ENCODE measurements around the gene MYL9.

DNA sequence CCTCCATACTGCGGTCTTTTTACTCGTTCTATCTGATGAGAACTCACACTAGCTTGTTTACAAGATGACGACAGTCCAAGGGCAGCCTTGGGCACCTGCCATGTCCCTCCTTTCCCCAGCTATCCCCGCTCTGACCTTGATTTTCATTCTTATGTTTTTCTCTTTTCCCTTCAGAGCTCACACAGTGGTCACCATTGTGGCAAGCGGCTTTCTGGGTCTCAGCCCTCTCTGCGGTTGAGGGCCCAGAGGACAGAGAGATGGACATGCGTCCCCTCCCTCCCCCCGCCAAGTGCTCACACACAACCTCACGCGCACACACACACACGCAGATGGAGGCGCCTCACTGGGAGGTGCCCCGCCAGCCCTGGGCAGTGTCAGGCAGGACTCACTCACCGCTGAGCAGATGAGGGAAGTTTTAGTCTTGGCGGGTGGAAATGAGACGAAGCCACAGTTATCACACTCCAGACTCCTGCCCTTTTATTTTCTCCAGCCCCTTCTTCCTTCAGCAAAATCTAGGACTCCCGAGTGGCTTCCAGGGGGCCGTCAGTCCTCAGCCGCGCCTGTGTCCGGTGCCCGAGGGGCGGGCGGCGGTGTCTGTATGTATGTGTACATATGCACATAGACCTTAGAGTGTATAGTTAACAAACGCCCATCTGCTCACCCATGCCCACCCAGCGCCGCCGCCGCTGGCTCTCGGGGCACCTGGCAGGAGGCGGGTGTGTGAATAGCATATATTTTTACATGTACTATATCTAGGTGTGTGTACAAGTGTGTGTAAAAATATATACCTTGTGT lies 13.8 kb upstream of the MYL9 start:
- TF ChIP-seq TAF1 (IDR thresholded peaks at IDR 0.05; ENCODE audit: low read depth) (no peak), TEAD4 (IDR thresholded peaks at IDR 0.05) (no peak), CEBPB (IDR thresholded peaks at IDR 0.05) (no peak), EGR1 (IDR thresholded peaks at IDR 0.05) (no peak), CREB1 (IDR thresholded peaks at IDR 0.05; ENCODE audit: low read depth) (no peak)
- TF ChIP-seq, protein P1, sequence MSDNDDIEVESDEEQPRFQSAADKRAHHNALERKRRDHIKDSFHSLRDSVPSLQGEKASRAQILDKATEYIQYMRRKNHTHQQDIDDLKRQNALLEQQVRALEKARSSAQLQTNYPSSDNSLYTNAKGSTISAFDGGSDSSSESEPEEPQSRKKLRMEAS (IDR thresholded peaks at IDR 0.05) = no peak
- TF ChIP-seq, protein P2, sequence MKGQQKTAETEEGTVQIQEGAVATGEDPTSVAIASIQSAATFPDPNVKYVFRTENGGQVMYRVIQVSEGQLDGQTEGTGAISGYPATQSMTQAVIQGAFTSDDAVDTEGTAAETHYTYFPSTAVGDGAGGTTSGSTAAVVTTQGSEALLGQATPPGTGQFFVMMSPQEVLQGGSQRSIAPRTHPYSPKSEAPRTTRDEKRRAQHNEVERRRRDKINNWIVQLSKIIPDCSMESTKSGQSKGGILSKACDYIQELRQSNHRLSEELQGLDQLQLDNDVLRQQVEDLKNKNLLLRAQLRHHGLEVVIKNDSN (IDR thresholded peaks at IDR 0.05) = no peak
